Measurements from ENCODE around the gene KCNMA1. TPM values are rescaled to one million over a fixed set of nuclear protein-coding genes. Genes with fewer than 3 reads are reported as not detected.

KCNMA1 gene
- total and polyA plus RNA-seq, 8 donors: 0.92 to 155 (median 54.3) TPM

GRCh38 chr10:76982671-76983070, 654.9 kb downstream of the KCNMA1 start:
- Histone ChIP-seq H3K27ac (no peak overlapping the region), H3K4me1 (peaks cover 0 to 18% (median 7%) of the 10 kb centered on the region in 4 donors), H3K4me3 (no peak overlapping the region), H3K36me3 (no peaks in the 10 kb centered on the region), H3K27me3 (no peaks in the 10 kb centered on the region), H3K9me3 (no peaks in the 10 kb centered on the region)
- TF ChIP-seq POLR2AphosphoS5 (IDR thresholded peaks at IDR 0.05) (no peak), POLR2A (IDR thresholded peaks at IDR 0.05) (no peak), CTCF (IDR thresholded peaks at IDR 0.05) (no peak), EP300 (IDR thresholded peaks at IDR 0.05) (no peak)
- DNase-seq: peak in 1 of 2 donors; percentile 35
- intact Hi-C loops (cut with DNase I; ENCODE audit: low total_unique reads): no loop called here
- 64 to 85% (median 78%) methylated on average over 2 of the region's 2 CpGs for WGBS, 5 donors

- H3K4me3 ChIP-seq: no peak overlapping the region
Observed at GRCh38 chr10:76981251-76981650, 656.4 kb downstream of the KCNMA1 start.

GRCh38 chr10:76977901-76978300, 659.7 kb downstream of the KCNMA1 start:
- no peaks in the 10 kb centered on the region for H3K36me3 ChIP-seq
- H3K27ac ChIP-seq: no peak overlapping the region
- no peak overlapping the region for H3K4me3 ChIP-seq
- peaks cover 0 to 5% (median 0%) of the 10 kb centered on the region in 4 donors for H3K4me1 ChIP-seq
- no peaks in the 10 kb centered on the region for H3K27me3 ChIP-seq
- no peak for DNase-seq
- 82 to 91% (median 86%) methylated on average over 7 of the region's 7 CpGs for WGBS, 5 donors
- intact Hi-C loops (cut with DNase I; ENCODE audit: low total_unique reads): no loop called here
- H3K9me3 ChIP-seq: no peaks in the 10 kb centered on the region
- TF ChIP-seq CTCF (IDR thresholded peaks at IDR 0.05) (no peak), EP300 (IDR thresholded peaks at IDR 0.05) (no peak), POLR2A (IDR thresholded peaks at IDR 0.05) (no peak), POLR2AphosphoS5 (IDR thresholded peaks at IDR 0.05) (no peak)

More at GRCh38 chr10:76981251-76981650, 656.4 kb downstream of the KCNMA1 start:
- TF ChIP-seq POLR2A (IDR thresholded peaks at IDR 0.05) (no peak), EP300 (IDR thresholded peaks at IDR 0.05) (no peak), CTCF (IDR thresholded peaks at IDR 0.05) (no peak), POLR2AphosphoS5 (IDR thresholded peaks at IDR 0.05) (no peak)
- intact Hi-C loops (cut with DNase I; ENCODE audit: low total_unique reads): no loop called here
- Histone ChIP-seq H3K36me3 (no peaks in the 10 kb centered on the region), H3K9me3 (no peaks in the 10 kb centered on the region), H3K4me1 (peaks cover 0 to 18% (median 7%) of the 10 kb centered on the region in 4 donors), H3K27ac (no peak overlapping the region), H3K27me3 (no peaks in the 10 kb centered on the region)
- 88 to 93% (median 89%) methylated on average over 7 of the region's 7 CpGs for WGBS, 5 donors
- DNase-seq: no peak

GRCh38 chr10:76977046-76977445, 660.6 kb downstream of the KCNMA1 start:
- no peaks in the 10 kb centered on the region for H3K36me3 ChIP-seq
- peaks cover 0 to 5% (median 0%) of the 10 kb centered on the region in 4 donors for H3K4me1 ChIP-seq
- no peaks in the 10 kb centered on the region for H3K27me3 ChIP-seq
- TF ChIP-seq EP300 (IDR thresholded peaks at IDR 0.05) (no peak), POLR2A (IDR thresholded peaks at IDR 0.05) (no peak), POLR2AphosphoS5 (IDR thresholded peaks at IDR 0.05) (no peak), CTCF (IDR thresholded peaks at IDR 0.05) (no peak)
- H3K27ac ChIP-seq: no peak overlapping the region
- 84 to 98% (median 88%) methylated on average over 3 of the region's 3 CpGs for WGBS, 5 donors
- DNase-seq: no peak
- no peaks in the 10 kb centered on the region for H3K9me3 ChIP-seq
- no peak overlapping the region for H3K4me3 ChIP-seq
- intact Hi-C loops (cut with DNase I; ENCODE audit: low total_unique reads): no loop called here
